HG02938 (cell line): ENCODE measurements around the gene CRMP1.
A peak's percentile ranks its signal among the peaks of the same experiment; 100 is the strongest.
"Not testable (repeated sequence)": the region's sequence is repeated elsewhere in the genome, so short reads cannot be mapped to it uniquely, and the experiment has no call there.

Experiments
- ATAC-seq: cut with Tn5 transposase; IDR thresholded peaks from one replicate; pipeline ENCODE4 v1.9.1; 2021; ENCODE audit warnings: mild to moderate bottlenecking, moderate library complexity; ENCODE audit not compliant: unreplicated experiment

CRMP1 gene

DNA sequence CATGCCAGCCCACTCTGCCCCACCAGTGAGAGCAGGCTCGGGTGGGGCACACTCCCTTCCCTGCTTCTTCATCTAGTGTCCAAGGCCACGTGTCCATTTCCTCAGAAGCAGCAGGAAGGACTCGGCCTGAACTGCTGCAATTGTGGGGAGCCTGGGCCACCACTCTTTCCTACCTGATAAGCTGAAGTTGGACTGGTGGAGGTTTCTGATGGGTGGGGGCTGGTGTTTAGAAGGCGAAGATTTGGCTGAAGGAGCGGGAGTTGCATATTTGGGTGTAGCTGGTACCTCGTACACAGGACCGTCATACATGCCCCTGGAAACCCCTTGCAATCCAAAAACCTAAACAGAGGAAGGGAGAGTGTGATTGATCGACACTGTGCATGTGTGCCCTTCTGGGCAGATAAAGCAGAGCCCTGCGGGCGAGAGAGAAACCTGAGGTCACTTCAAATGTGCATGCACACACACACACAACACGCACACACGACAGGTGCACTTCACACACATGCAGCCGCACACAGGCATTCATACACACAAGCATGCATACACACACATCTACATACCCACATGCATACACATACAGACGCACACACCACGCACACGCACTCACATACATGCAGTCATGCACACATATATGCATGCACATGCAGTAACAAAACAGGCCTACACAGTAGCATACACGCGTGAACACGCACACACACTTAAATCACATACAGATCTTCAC, 67.4 kb downstream of the CRMP1 start:
- no peak for ATAC-seq

DNA sequence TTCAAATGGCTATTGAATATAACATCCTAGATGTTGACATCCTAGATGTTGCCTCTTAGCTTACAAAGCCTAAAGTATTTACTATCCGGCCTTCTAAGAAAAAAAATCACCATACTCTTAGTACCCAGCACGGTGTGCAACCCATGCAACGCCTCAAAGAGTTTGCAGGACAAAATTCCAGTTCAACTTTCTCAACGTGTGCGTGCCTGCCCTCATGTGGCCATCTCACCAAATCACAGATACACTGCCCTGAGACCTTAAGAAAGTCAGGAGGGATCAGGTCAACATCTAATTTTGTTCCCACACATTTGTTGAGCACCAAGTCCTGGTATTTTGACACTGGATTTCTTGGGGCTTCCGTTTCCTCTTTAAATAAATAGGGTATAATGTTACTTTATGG, 68.3 kb downstream of the CRMP1 start:
- ATAC-seq: no peak

DNA sequence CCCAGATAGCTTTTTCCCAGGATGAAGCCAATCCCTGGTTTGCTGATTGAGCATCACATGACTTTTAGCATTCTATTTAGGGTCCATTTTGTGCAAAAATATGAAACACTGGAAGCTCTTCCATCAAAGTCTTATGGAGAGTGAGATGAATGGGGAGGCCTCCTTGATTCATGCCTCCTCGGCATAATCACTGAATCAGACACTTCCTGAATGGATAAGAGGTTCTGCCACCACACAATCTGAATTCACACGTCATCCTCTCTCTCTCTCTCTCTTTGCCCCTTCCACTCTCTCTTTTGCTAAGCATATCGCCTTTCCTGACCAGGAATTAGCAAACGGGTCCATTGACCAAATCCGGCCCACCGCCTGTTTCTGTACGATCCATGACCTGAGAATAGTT, 68.7 kb downstream of the CRMP1 start:
- no peak for ATAC-seq

DNA sequence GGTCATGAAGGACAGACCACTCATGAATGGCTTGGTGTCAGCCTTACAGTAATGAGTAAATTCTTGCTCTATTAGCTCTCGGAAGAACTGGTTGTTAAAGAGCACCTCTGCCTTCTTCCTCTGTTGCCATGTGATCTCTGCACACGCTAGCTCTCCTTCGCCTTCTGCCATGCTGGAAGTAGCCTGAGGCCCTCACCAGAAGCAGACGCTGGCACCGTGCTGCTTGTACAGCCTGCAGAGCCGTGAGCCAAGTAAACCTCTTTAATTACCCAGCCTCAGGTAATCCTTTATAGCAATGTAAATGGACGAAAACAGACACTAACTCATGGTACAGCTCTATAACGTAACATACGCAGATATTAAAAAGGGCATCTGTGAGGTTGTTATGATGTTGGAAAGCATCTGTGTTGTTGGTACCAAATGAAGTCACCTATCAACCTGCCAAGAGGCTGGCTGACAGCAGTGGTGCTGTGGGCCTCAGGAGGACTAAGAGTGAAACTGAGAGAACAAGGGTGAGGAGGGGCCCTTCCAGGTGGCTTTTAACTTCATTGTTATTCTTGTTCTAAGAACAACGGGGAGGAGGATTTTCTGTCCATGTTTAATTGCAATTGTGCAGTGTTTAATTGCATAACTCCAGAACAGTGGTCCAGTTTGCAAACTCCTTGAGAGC, 69.2 kb downstream of the CRMP1 start:
- ATAC-seq: peak; percentile 63

DNA sequence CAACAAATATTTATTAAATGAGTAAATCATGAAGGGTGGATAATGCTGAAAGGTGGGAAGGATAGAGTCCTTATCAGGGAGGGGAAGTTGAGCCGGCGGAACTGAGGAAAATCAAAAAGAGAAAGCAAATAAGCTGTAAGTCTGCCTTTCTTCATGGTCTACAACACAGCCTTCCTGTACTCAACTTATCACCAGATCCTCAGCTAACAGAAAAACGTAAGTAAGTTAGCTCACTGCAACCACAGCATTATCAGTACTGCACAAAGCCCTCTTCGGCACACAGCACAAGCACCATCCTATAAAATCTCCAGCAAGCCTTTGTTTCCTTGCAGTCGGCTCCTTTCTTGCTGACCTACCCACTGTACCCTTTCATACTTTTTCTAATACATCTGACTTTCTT, 70.3 kb downstream of the CRMP1 start:
- ATAC-seq: peak; percentile 43

DNA sequence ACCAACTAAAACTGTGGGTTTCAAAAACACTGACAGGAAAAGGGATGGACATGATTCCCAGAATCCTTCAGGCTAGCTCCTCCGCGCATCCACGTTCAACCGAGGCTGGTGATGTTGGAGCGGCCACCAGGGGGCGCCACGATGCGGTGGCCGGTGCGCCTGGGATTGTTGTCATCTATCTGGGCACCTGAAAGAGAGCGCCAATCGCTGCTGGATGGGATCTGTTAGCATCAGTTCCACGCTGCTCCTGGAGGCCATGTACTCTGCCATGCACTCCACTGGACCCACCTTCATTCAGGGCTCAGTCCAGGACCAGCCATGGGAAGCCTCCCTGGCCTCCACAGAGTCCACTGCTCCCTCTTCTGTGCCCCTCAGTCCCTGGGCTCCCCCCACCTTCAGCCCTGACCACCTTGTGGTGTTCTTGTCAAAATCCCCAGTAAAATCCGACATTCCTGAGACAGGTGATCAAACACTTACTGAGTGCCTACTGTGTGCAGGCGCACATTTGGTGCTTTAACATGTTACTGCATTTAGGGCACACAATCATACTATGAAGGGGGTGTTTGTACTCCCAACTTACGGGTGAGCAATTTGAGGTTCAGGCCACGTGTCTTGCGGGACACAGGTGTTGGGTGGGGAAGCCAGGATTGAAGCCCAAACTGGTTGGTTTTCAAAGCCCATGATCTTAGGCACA, 71.1 kb downstream of the CRMP1 start:
- no peak for ATAC-seq

DNA sequence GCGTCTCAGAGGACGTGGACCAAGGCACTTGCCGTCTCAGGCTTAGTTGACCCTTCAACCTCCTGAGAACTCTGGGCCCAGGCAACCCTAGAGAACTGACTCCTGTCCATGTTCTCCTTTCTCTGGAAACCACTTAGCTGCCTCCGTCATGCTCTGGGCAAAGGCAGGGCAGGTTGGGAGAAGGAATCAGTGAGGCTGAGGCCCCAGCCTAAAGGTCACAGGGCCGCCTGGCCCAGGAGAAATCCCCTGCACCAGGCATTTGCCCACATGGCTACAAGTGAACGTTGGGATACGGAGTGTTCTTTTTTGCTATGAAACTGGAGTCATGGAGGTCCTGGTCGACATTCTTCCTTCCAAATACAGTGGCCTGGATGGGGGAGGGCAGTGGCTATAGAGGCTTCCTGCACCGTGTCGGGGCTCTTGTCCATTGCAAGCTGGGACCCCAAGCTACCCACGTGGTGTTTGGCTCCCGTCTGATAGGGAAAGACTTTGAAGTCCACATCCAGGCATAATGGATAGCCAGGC, 76.0 kb downstream of the CRMP1 start:
- ATAC-seq: no peak

DNA sequence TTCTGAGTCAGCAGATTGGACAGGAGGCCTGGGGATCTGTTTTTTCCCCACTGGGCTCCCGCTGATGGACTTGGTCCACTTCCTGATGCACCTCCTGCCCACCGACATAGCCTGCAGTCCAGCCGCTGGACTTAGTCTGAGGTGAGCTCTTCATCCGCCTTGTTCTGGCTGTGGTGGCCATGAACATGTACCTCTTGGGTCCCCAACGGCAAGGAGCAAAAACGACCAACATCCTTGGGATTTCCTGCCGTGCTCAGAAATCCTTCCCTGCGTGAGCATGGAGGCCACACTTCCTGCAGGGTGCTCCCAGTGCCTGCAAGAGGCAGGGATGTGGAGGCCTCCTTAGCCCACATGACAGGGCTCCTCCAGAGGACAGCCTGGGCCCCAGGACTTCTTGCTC, 76.8 kb downstream of the CRMP1 start:
- no peak for ATAC-seq

DNA sequence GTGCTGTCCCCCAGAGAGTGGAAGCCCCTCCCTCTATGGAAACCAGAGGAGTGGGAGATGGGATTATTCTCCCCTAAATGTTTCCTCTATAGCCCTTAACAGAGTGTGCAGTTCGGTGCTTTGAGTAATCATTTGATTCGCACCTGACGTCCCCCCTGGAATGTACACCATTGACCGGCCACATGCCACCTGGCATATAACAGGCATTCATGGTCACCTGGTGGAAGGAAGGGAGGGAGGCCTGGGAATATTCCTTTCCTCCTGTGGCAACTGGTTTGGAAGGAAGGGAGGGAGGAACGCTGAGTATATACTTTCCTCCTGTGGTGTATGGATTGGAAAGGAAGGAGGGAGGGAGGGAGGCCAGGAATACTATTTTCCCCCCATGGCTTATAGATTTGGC, 77.2 kb downstream of the CRMP1 start:
- no peak for ATAC-seq

DNA sequence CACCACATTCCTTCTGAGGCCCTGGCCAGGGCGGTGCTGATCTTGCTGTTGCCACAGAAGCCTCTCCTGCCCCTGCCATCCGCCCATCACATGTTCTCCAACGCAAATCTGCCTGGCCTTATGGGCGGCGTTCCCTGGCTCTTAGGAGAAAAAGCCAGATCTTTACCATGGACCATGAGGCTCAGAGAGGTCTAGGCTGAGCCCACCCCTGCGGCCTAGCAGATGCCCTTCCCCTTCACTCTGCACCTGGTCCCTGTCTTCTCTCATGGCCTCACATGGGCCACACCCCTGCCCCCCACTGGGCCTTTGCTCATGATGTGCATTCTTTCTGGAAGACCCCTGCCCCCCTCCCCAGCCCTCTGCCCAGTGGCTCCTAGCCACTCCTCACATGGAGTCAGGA, 78.5 kb downstream of the CRMP1 start:
- no peak for ATAC-seq

DNA sequence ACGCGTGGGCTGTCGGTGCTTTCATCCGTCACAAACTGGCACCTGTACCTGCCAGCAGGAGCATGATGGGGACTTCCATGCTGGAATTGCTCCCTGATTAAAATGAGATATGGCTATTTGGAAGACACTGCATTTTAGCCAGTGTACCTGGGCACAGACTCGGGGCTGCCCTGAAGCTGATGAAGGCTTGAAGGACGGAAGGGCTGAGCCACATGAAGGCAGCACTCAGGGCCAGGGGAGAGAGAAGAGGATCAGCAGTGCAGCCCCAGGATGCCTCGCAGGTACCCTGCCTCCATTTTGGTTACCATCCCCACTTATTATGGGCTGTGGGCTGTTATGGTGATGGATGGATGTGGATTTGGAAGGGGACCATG, 79.0 kb downstream of the CRMP1 start:
- ATAC-seq: no peak

DNA sequence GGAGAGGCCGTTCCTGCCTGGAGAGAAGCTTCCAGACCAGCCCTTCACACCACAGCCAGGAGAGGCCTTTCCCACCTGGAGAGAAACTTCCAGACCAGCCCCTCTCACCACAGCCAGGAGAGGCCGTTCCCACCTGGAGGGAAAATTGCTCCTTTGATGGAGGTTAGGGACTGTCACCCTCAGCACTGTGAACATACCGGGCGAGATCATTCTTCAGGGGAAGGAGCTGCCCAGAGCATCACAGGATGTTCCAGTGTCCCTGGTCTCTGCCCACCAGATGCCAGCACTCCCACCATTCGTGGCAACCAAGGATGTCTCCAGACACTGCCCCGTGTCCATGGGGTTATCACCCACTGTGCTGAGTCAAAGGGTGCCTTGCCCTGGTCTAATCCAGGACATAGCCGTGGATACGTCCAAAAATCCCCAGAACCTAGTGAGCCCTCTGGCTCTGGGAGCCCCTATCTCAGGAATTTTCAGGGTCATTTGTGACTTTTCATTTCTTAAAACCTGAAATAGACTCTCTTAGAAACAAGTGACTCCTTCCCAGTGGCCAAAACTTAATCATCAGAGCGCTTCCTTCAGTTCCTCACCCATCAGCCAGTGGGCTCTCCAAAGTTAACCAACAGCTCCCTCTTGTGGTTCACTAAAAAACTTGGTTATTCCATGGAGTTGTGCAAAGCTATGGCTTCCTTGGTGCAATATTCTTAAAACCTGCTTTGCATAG, 80.2 kb downstream of the CRMP1 start:
- peak; percentile 80 for ATAC-seq

DNA sequence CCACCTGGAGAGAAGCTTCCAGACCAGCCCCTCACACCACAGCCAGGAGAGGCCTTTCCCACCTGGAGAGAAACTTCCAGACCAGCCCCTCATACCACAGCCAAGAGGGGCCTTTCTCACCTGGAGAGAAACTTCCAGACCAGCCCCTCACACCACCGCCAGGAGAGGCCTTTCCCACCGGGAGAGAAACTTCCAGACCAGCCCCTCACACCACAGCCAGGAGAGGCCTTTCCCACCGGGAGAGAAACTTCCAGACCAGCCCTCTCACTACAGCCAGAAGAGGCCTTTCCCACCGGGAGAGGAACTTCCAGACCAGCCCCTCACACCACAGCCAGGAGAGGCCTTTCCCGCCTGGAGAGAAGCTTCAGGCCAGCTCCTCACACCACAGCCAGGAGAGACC, 80.8 kb downstream of the CRMP1 start:
- not testable (repeated sequence) for ATAC-seq

DNA sequence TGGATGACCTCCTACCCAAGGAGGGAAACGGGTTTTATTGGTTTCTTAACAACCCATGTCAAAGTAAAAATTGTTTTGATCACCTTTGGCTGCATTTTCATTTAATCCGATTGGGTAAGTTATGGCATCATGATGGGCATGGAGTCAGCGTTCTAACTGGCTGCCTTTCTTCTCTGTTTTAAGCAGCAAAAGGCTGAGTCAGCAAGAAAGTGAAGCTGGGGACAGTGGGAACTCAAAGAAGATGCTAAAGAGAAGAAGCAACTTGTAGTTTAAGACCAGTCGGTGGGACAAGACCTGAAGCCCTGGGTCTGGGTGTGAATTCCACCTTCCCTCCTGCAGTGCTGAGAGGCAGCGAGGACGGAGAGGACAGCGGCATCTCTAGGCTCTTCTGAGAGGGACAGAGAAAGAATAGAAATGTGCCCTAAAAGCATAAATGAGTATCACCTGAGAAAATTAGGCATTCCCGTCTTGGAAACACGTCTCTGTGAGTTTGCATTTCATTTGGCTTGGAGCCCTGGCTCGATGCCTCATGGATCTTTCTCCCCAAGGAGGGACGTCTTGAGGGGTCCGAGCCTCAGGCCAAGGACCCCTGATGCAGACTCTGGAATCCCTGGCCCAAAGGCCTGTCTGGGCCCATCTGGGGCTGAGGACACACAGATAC, 82.0 kb downstream of the CRMP1 start:
- no peak for ATAC-seq

DNA sequence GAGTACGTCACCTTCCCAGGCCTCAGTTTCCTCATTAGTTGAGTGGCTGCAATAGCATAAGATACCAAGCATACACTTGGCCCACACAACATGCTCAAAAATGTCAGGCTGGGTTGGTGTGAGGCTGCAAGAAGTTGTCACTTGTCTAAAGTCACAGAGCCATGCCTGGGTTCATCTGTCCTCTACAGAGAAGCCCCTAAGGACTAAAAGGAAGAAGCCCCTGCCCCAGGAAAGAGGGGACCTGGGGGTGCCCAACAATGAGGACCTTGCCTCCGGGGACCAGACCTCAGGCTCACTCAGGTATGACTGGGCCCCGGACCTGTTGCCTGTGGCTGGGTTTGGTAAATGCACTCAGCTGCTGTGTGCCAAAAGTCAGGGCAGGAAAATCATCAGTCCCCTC, 82.7 kb downstream of the CRMP1 start:
- no peak for ATAC-seq

DNA sequence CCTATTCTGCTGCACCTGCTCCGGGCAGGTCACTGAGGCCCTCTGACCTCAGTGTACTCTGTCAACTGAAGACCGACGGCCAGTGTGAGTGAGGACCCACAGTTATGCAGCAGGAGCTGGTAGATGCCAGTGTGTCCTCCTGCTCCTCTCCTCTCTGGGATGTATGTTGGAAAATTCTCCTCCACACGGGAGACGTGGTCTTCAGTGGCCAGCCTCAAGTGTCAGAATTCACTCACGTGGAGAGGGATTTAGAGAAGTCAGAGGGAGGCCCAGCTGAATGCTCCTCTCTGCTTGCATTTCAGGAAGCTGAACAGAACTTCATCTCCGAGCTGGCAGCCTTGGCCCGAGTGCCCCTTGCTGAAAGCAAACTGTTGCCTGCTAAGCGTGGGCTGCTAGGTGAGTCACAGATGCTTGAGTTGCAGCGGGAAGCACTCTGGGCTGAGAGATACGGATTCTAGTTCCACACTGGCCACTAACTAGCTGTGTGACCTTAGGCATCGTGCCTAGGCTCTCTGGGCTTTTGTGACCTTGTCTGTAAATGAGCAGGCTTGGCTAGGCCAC, 83.6 kb downstream of the CRMP1 start:
- ATAC-seq: no peak

DNA sequence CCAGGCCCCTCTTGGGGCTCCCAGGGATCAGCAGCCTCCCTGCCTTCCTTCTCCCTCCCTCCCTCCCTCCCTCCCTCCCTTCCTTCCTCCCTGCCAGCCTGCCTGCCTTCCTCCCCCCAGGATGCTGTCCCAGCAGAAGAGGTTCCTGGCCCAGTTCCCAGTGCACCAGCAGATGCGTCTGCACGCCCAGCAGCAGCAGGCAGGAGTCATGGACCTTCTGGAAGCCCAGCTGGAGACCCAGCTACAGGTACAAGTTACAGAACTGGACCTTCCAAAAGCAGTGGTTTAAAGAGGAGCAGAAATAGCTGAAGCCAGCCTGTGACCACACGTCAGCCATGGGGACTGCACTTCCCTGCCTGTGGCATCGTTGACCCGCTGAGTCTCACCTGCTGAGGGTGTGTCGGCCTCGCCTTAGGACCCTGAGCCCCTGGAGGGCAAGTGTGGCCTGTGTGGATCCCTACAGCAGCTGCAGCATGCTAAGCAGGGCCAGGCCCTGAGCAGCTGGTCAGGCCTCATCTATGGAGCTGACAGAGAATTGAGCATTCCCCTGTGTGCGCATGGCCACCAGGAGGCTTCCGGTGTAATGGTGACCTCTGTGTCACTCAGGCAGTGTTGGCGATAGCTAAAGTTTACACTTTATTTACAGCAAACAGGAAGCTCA, 84.7 kb downstream of the CRMP1 start:
- no peak for ATAC-seq

DNA sequence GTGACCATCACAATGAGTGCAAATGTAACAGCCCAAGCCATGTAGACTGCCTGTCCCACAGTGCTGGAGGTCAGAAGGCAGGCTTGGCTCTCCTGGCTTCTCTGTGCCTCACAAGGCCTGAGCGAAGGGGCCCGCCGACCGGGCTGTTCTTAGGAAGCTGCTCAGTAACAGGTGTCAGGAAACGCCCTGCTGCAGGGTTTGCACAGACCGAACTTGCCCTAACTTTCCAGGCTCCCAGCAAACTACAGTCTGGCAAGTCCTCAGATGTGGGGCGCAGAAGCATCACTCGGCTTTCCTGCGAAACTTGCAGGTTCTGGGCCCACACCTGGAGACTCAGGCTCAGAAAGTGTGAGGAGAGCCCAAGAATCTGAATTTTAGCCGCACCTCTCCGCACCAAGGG, 87.6 kb downstream of the CRMP1 start:
- no peak for ATAC-seq

DNA sequence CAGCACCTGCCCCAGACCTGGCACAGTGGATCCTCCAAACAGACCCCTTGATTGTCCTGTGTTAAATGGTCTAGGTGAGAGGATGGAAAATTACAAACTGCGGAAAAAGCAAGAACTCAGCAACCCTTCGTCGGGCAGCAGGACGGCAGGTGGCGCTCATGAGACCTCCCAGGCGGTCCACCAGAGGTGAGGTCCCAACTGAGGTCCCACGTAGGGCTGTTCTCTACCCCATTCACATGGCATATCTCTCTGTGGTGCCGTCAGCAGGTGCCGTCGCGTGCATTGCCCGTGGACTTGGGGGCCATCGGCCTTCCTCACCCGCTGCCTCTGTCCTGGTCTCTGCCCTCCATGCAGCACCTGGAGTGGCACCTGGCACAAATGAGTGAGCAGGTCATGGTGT, 88.2 kb downstream of the CRMP1 start:
- ATAC-seq: no peak

DNA sequence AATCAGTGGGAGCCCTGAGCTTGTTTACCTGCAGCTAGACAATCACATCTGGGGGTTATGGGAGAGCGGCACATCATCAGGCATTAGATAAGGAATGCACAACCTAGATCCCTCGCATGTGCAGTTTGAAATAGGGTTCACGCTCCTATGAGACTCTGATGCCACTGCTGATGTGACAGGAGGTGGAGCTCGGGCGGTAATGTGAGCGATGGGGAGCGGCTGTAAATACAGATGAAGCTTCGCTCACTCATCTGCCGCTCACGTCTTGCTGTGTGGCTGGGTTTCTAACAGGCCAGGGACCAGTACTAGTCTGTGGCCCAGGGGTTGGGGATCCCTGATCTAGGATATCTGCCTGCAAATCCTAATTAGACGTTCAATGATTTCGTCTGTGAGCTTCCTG, 90.3 kb downstream of the CRMP1 start:
- ATAC-seq: no peak
